SW480 (cell line): ENCODE measurements around the gene SCAND1.
"Not testable (repeated sequence)": the region's sequence is repeated elsewhere in the genome, so short reads cannot be mapped to it uniquely, and the experiment has no call there.

Experiments used
- DNase-seq: peaks from one replicate; pipeline ENCODE4 v3.0.0-alpha.2; 2016; ENCODE audit warnings: low spot score

The SCAND1 gene

GRCh38 chr20:35954200-35954906, at the start of gene SCAND1:
TSS of gene SCAND1 (minus strand) at chr20:35954502. CDS start at chr20:35954284, 218 bp downstream.
- DNase-seq = peak; percentile 100

- no peak for DNase-seq
Measured at GRCh38 chr20:36004045-36004444, 49.7 kb upstream of the SCAND1 start.

DNA sequence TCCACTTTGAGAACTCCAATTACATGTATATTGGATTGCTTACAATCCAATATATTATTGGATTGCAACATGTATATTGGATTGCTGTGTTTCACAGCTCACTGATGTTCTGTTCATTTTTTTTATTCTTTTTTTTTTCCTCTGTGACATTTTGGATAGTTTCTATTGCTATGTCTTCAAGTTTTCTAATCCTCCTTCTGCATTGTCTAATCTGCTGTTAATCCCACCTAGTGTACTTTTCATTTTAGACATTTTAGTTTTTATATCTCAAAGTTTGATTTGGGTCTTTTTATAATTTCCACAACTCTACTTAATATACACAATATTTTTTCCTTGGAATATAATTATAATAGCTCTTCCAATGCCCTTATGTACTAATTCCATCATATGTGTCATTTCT, 48.6 kb upstream of the SCAND1 start:
- no peak for DNase-seq

- DNase-seq = not testable (repeated sequence)
Measured at GRCh38 chr20:36001331-36001730, 47.0 kb upstream of the SCAND1 start.

DNA sequence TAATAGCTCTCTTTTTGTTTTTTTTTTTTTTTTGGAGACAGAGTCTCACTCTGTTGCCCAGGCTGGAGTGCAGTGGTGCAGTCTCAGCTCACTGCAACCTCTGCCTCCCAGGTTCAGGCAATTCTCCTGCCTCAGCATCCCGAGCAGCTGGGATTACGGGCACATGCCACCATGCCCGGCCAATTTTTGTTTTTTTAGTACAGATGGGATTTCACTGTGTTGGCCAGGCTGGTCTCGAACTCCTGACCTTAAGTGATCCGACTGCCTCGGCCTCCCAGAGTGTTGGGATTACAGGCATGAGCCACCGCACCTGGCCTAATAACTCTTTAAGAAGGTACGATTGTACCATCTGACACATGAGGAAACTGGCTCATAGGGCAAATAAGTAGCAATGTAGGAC, 42.2 kb upstream of the SCAND1 start:
- not testable (repeated sequence) for DNase-seq

- peak; percentile 97 for DNase-seq
Measured at GRCh38 chr20:35994994-35995453, 40.7 kb upstream of the SCAND1 start.

- DNase-seq = peak; percentile 86
Measured at GRCh38 chr20:35992713-35993335, 38.5 kb upstream of the SCAND1 start.

DNA sequence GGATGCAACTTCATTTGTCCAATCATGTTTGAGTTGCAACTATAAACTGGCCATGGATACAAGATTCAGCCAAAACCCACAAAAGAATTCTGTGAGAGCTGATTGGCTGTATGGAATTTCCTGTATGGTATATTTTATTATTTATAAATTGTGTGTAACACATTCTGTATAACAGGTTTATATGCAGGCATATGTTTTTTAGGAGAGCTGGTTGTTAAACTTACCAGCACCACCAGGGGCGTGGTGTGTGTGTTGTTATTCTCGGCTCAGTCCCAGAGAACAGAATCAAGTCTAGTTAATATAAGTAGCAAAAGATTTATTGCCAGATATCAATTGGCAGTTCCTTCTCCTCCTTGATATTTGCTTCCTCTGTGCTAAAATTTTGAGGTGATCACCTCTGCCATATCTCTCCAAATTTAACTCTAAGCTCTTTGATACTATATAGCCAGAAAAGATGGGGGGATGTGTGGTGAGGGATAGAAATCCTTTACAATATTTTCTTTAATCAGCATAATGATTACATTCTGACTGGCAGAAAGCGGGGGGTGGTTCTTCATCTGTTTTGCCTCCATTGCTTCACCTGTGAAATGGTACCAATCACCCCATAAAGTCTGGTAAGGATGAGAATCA, 37.0 kb upstream of the SCAND1 start:
- peak; percentile 56 for DNase-seq

DNA sequence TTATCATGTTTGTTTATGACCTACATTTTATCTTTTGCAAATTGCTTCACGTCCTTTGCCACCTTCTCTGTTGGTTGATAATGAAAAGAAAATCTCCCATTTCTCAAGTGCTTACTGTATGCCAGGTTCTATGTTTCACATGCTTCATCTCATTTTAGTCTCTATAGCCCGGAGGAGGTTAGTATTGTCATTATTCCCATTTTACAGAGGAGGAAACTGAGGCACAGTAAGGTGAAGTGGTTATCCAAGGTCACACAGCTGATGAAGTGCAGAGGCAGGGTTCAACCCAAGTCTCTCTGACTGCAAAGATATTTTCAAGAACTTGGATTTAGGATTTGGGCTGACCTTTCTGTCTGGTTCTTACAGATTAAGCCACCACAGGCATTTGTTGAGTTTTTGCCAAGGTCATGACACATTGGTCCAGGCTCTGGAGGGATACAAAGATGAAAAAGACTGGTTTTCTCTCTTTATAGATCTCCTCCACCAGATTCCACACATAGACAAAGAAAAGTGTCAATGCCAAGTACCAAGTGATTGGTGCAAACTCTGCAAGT, 34.7 kb upstream of the SCAND1 start:
- no peak for DNase-seq

DNA sequence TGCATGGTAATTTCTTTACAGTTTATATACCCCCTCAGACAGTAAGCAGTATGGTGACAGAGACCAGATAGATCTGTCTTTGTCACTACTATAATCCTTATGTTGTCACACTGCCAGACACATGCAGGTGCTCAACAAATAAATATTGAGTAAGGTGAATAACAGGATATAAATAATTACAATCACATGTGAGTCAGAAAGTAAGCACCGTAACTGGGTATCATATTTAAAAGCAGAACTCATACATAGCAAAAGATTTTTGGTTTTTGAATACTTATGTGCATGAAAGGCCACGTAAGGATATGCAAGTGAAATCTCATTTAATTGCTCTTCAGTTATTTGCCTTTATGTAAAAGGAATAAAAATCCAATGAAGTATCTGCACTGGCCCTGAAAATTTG, 31.5 kb upstream of the SCAND1 start:
- no peak for DNase-seq

DNA sequence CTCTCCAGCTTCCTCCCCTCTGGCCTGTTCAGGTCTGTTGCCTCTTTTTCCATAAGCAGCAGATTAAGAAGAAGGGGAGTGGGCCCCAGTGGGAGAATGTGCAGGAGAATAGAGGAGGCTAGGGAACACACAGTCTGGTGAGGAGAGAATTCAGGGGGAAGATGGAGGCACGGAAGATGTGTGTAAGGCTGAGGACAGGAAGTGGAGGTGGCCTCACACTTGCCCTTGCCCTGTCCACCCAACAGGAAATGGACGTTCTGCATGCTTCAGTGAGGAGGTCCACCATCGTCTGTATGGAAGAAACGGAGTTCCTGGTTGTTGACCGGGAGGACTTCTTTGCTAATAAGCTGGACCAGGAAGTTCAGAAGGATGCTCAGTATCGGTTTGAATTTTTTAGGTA, 30.1 kb upstream of the SCAND1 start:
- DNase-seq = no peak

DNA sequence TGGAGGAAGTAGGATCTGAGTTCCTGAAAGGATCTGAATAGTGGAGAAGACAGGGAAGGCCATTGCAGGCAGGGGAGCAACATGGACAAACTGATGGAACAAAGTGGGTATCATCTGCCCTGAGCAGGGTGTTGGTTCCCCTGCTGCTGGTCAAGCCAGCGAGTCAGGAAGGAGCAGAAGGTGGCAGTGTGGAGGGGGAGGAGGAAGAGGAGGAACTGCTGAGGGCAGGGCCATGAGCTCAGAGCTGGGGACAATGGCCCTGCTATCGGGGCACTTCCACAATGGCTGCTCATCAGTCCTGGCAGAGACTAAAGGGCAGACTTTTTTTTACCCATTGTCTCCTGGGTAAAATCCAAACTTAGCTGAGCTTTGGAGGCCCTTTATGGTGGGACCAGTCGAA, 27.7 kb upstream of the SCAND1 start:
- DNase-seq = no peak

- DNase-seq = no peak
Measured at GRCh38 chr20:35979544-35979943, 25.2 kb upstream of the SCAND1 start.

- no peak for DNase-seq
Measured at GRCh38 chr20:35978041-35978513, 23.8 kb upstream of the SCAND1 start.

DNA sequence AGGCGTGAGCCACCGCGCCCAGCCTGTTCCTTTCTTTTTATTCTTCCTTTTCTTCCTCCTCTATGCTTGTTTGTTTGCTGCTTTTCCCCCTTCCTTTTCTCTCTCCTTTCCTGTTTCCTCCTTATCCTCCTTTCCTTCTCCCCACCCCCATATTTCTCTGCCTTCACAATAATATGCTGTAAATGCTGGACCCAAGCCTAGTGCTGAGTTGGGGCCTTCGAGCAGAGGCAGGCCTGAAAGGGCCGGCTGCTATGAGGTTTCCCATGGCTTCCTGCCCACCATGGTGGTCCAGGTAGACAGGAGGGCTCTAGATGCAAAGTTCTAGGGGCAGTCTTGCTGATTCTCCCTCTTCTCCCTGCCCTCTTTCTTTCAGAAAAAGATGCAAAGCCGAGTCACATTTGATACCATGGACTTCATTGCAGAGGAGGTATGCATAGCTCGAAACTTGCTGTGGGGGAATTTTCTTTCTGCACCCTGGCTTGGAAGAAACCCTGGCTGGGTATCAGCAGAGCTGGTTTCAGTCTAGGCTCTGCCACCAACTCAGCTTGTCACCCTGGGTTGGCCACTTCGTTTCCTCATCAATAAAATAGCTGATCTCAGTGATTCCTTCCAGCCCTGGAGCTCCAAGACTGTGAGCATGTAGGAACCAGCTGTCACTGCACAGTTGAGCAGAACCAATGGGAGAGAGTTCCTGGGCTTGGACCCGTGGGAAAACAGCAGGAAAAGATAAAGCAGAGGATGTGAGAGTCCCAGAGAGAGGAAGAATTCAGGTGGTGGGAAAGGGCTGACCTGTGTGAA, 21.5 kb upstream of the SCAND1 start:
- no peak for DNase-seq

DNA sequence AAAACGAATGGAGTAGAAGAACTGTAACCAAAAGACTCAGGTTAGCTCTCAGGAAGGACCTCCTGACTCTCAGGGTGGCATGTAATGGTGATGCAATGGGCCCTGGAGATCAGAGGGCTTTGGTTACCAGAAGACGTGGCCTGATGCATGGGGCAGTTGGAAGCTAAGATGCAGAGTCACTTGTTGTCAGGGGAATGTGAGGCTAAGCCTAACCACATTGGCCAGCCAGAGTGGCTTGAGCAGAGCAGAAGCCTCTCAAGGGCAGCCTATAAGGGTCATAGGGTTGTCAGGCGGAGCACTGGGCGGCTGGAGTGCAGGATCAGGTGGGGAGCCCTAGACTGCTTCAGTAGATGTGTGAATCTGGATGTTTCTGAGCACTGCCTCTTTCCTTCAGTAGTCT, 20.0 kb upstream of the SCAND1 start:
- no peak for DNase-seq

- DNase-seq = no peak
Measured at GRCh38 chr20:35972462-35972861, 18.2 kb upstream of the SCAND1 start.

GRCh38 chr20:35971981-35972380, 17.7 kb upstream of the SCAND1 start:
- DNase-seq = no peak

DNA sequence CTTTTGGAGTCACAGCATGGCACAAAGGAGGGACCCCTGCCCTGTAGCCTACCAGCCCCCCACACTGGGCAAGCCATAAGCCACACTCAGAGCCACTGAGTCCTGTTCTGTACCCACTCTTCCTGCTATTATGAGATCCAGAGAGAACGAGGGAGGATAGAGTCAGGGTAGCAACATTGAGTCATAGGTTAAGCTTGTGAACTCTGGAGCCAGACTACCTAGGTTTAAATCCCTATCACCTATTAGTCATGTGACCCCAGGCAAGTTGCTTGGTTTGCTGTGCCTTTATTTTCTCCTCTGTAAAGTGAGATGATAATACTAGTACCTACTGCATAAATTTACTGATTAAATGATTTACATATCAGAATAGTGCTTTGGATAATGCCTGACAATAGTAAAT, 14.6 kb upstream of the SCAND1 start:
- no peak for DNase-seq

DNA sequence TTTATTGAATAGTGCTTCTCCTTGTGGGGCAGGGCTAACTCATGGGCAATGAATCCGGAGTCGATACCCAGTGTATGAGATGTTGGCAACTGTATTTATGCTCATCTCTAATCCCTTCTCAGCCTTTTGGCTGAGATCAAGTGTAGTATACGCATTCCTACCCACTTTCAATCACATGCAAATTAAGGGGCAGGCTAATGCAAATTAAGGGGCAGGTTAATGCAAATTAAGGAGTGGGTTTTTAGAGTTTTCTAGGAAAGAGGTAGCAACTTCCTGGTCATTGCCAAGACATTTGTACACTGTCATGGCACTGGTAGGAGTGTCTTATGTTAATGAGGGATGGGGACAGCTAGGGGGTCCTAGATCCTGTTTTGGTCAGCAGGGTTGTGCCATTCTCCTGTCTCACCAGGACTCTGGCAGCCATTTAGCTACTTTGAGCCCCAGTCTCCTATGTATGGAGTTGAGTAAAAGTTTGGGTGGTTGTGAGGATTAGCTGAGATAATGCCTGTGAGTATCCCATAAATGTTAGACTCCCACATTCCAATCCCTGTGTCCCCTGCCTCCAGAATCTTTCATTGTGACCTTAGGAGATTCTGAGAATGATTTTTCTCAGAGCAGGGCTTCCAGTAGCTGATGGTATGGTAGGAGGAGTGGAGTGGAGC, 13.8 kb upstream of the SCAND1 start, which contains the start of gene CNBD2:
TSS of gene CNBD2 (plus strand) at position 612 of the 662 bp plus-strand sequence. CDS start 173 bp downstream, outside the sequence.
- no peak for DNase-seq

DNA sequence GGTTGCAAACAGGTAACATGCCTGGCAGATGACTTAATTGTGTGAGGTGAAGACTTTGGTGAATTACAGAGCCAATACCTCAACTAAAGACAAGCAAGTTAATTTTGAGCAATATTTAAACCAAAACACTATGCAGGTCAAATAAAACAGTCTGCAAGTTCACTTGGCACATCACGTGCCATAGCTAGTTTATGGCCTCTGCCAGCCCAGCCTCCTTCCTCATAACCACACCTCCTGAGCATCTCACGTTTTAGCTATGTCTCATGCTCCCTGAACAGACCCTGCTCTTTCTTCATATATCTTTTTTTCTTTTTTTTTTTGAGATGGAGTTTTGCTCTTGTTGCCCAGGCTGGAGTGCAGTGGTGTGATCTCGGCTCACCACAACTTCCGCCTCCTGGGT, 9.6 kb upstream of the SCAND1 start:
- no peak for DNase-seq
